Duodenal mucosa (tissue), 2 donors: ENCODE results near the gene SMYD3.

Source experiments
- H3K27ac ChIP-seq: one replicate; pipeline ENCODE4 v1.7.0; 2013; ENCODE audit warnings: low read depth, low read length
- H3K27me3 ChIP-seq, 2 donors: one replicate each; pipeline ENCODE4 v1.7.0; 2013; ENCODE audit warnings: low read length in 2 of 2, control low read depth in 1 of 2; ENCODE audit not compliant: insufficient read depth in 2 of 2, control insufficient read depth in 1 of 2
- H3K36me3 ChIP-seq, 2 donors: one replicate each; pipeline ENCODE4 v1.7.0; 2013; ENCODE audit warnings: low read length in 2 of 2, control low read depth in 1 of 2; ENCODE audit not compliant: insufficient read depth in 2 of 2, control insufficient read depth in 1 of 2
- H3K4me1 ChIP-seq, 2 donors: one replicate each; pipeline ENCODE4 v1.7.0; 2013; ENCODE audit warnings: low read length in 2 of 2, control low read depth in 1 of 2; ENCODE audit not compliant: insufficient read depth in 2 of 2, control insufficient read depth in 1 of 2
- H3K4me3 ChIP-seq, 2 donors: one replicate each; pipeline ENCODE4 v1.7.0; 2013; ENCODE audit warnings: low read length in 2 of 2, low read depth in 1 of 2
- H3K9ac ChIP-seq, 2 donors: one replicate each; pipeline ENCODE4 v1.7.0; 2013; ENCODE audit warnings: low read length in 2 of 2, low read depth in 1 of 2
- H3K9me3 ChIP-seq, 2 donors: one replicate each; pipeline ENCODE4 v1.7.0; 2013; ENCODE audit warnings: low read length in 2 of 2, control low read depth in 1 of 2; ENCODE audit not compliant: control insufficient read depth in 1 of 2

The SMYD3 gene

DNA sequence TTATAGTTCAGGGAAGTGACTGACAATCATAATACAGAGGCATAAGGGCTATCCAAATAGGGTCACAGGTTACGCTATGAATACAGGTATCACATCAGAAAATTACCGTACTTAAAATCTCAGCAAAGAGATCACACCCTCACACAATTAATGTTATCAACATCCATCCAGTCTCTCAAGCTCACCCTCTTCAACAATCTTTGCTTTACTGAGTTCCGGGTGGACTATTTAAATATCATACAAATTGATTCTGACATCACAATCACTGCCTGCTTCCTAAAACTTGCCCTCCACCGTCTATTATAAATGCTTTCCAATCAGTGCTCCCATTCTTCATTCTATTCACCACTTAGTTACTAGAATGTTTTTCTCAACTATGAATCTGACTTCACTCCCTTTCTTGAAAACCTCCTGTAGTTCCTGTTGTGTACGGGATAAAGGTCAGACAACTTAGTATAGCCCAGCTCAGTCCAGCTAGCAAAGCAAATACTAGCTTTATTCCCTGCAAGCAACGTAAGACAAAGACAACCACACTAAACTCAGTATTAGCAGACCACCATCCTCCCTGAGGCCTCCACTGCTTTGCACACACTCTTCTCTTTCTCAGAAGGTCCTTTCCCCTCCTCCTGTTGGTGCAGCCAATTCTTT is 398.7 kb downstream of the SMYD3 start:
- no peaks in the 10 kb centered on the region for H3K27me3 ChIP-seq
- H3K4me3 ChIP-seq: no peak overlapping the region
- H3K9me3 ChIP-seq: no peaks in the 10 kb centered on the region
- H3K4me1 ChIP-seq: peaks cover 3 to 14% of the 10 kb centered on the region in 2 donors
- H3K36me3 ChIP-seq: no peaks in the 10 kb centered on the region
- H3K27ac ChIP-seq: no peak overlapping the region
- no peak overlapping the region for H3K9ac ChIP-seq

DNA sequence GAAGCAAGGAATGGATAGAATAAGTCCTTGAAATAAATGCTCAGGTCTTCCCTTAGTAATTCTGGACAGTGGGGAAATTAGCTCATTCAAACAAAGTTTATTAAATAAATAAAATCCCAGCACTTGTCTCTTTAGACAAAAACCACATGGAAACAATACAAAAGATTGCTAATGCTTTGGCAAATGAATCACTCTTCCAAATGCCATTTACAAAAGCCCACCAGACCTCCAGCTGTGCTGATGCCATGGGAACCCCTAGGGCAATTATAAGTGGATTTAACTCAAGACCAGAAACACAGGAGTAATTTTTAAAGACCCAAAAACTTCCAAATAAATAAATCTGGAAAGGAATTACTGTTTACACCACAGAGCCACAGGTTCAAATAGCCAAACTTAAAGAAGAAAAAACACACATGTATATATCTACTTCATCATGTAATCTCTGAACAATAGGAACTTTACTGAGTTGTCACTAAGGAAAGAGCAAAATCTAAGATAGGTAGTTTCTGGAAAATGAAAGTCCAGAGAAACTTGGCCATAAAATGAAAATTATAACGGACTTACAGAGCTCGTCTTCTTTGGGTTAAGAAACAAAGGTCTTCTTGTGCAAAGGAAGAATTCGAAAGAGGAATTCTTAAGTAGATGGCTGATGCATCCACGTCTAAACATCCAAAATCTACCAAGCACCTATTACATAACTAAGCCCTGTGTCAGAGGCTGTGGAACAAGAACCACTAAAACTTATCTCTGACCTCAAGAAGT is 399.4 kb downstream of the SMYD3 start:
- H3K36me3 ChIP-seq: no peaks in the 10 kb centered on the region
- H3K9me3 ChIP-seq: no peaks in the 10 kb centered on the region

DNA sequence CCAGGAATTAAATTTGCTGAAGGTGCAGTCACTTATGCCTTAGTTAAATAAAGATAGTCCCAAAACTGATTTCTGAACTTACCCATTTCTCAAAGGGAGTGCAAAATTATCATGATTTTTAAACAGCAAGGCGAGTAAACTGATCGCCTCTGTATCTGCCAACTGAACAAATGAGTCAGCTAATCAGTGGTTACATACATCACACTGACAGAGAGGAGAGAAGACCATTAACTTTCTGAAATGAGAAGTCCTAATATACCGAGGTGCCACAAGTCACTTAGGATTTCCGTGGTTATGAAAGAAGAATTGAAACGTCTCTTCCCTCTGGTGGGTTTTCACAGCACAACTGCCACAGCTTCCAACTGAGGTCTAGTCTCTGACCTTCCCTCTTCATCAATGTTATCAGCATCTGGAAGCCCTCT is 400.7 kb downstream of the SMYD3 start:
- Histone ChIP-seq H3K4me3 (no peak overlapping the region), H3K9ac (no peak overlapping the region), H3K4me1 (peaks cover 3 to 14% of the 10 kb centered on the region in 2 donors), H3K9me3 (no peaks in the 10 kb centered on the region), H3K36me3 (no peaks in the 10 kb centered on the region), H3K27ac (no peak overlapping the region), H3K27me3 (no peaks in the 10 kb centered on the region)

More for the DNA sequence above, 399.4 kb downstream of the SMYD3 start:
- H3K27ac ChIP-seq: no peak overlapping the region
- peaks cover 3 to 14% of the 10 kb centered on the region in 2 donors for H3K4me1 ChIP-seq
- no peaks in the 10 kb centered on the region for H3K27me3 ChIP-seq
- no peak overlapping the region for H3K4me3 ChIP-seq
- H3K9ac ChIP-seq: no peak overlapping the region

DNA sequence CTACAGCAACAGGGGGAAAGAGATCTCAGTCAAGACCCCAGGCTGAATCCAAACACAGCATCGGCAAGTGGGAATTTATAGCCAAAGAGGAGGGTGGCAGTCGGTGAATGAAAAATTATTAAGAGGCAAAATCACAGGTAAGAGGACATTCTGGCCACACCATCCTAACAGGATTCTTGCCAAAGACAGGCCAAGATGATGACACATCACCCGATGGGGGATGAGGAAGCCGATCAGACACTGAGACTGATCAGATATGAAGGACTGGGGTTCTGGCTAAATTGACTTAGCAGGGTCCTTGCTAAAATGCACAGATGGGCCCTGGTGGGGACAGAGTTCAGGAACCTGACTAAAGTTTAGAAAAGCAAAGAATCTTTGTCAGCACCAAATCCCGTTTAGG is 402.2 kb downstream of the SMYD3 start:
- Histone ChIP-seq H3K4me1 (peaks cover 3 to 14% of the 10 kb centered on the region in 2 donors), H3K9me3 (no peaks in the 10 kb centered on the region), H3K36me3 (no peaks in the 10 kb centered on the region), H3K4me3 (no peak overlapping the region), H3K9ac (no peak overlapping the region), H3K27ac (no peak overlapping the region), H3K27me3 (no peaks in the 10 kb centered on the region)

DNA sequence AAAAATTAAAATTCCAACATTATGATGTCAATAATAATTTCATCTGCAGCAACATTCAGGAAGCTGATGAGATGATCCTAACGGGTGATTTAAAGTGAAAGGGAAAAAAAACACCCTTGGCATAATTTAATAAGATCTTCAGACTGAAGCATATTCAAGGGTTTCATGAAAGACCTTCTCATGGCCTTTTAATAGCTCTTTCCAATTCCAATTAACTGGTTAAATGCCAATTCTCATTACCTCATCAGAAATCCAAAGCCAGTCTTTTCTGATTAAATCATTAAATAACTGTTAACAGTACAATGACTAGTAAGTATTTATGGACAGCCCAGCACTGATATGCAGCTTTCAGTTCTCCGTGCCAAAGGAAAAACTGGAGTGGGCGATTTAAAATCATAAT is 407.5 kb downstream of the SMYD3 start:
- Histone ChIP-seq H3K4me1 (no peaks in the 10 kb centered on the region), H3K9ac (no peak overlapping the region), H3K27me3 (no peaks in the 10 kb centered on the region), H3K27ac (no peak overlapping the region), H3K4me3 (no peak overlapping the region), H3K36me3 (no peaks in the 10 kb centered on the region), H3K9me3 (no peaks in the 10 kb centered on the region)

DNA sequence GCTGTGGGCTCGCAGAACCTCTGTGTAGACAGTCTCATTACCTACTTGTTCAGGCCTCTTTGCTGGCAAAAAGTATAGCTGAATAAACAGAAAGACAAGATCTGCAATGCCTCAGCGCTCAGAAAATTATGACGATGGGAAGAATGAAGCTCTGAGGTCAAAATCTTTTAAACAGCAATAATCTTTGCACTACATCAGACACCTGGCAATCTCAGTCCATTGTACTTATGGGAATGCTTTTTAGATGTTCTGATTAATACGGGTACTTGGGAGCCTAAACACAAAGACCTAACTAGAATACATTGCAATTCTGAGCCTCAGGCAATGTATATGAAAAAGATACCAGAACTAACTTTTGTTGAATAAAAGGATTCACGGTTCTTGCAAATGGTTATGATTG is 410.7 kb downstream of the SMYD3 start:
- no peaks in the 10 kb centered on the region for H3K9me3 ChIP-seq
- no peak overlapping the region for H3K9ac ChIP-seq
- no peaks in the 10 kb centered on the region for H3K27me3 ChIP-seq
- H3K27ac ChIP-seq: no peak overlapping the region
- H3K36me3 ChIP-seq: no peaks in the 10 kb centered on the region
- no peak overlapping the region for H3K4me3 ChIP-seq
- no peaks in the 10 kb centered on the region for H3K4me1 ChIP-seq

DNA sequence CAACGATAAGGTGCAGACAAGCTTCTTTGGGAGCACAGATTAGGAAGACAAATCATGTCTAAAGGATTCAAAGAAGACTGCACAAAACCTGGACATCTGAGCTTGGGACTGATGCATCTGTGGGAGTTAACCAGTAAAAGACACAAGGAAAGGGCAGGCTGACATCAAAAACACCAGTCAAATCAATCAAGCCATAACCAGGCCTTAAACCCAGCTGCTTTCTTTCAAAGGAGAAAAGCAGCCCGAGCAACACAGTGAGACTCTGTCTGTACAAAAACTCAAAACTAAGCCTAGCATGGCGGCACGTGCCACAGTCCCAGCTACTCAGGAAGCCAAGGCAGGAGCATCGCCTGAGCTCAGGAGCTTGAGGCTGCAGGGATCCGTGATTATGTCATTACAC is 411.6 kb downstream of the SMYD3 start:
- no peak overlapping the region for H3K4me3 ChIP-seq
- no peaks in the 10 kb centered on the region for H3K9me3 ChIP-seq
- H3K27ac ChIP-seq: no peak overlapping the region
- H3K4me1 ChIP-seq: no peaks in the 10 kb centered on the region
- H3K36me3 ChIP-seq: no peaks in the 10 kb centered on the region
- H3K9ac ChIP-seq: no peak overlapping the region
- no peaks in the 10 kb centered on the region for H3K27me3 ChIP-seq

DNA sequence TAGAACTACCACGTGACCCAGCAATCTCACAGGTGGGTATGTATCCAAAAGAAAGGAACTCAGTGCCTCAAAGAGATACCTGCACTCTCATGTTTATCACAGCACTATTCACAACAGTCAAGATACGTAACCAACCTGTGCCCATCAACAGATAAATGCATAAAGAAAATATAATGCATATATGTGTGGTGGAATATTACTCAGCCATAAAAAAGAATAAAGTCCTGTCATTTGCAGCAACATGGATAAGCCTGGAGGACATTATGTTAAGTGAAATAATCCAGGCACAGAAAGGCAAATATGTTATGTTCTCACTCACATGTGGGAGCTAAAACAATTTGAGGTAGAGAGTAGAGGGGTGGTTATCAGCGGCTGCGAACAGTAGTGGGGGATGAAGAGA is 413.8 kb downstream of the SMYD3 start:
- no peak overlapping the region for H3K27ac ChIP-seq
- no peaks in the 10 kb centered on the region for H3K27me3 ChIP-seq
- no peaks in the 10 kb centered on the region for H3K9me3 ChIP-seq
- H3K36me3 ChIP-seq: no peaks in the 10 kb centered on the region
- no peak overlapping the region for H3K9ac ChIP-seq
- H3K4me1 ChIP-seq: no peaks in the 10 kb centered on the region
- no peak overlapping the region for H3K4me3 ChIP-seq

DNA sequence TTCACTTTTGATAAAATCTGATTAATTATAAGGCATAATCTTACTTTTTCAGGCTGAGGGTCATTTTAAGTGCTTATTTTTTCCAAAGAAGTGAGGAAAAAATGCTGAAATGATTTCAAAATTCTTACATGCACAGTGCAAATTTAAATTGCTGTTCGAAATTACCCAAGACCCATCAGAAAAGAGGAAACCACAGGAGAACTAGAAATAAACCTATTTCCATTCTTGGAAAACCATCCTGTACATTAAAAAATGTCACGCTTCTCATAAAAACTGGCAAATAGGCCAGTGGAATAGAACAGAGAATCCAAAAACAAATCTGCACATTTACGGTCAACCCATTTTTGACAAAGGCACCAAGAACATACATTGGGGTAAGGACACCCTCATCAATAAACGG is 414.9 kb downstream of the SMYD3 start:
- Histone ChIP-seq H3K36me3 (no peaks in the 10 kb centered on the region), H3K9ac (no peak overlapping the region), H3K4me3 (no peak overlapping the region), H3K27me3 (no peaks in the 10 kb centered on the region), H3K4me1 (no peaks in the 10 kb centered on the region), H3K9me3 (no peaks in the 10 kb centered on the region), H3K27ac (no peak overlapping the region)

DNA sequence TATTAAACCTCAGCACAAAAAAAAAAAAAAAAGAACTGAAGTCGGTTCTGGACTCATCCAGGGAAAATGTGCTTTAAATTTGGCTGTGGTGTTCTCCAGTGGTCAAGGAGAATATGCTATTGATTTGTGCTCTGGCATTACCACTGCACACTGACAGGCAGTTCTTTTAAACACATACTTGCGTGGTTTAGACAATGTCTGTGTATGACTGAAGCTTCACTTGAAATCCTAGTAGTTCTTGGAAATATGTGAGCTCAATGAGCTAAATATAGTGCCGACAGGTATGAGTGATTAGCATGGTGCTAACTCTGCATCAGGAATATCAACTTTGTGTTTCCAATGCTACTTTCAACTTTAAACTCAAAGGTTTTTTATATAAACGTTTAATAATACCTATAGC is 415.6 kb downstream of the SMYD3 start:
- H3K9me3 ChIP-seq: no peaks in the 10 kb centered on the region
- no peaks in the 10 kb centered on the region for H3K36me3 ChIP-seq
- H3K9ac ChIP-seq: no peak overlapping the region
- no peaks in the 10 kb centered on the region for H3K4me1 ChIP-seq
- H3K4me3 ChIP-seq: no peak overlapping the region
- no peak overlapping the region for H3K27ac ChIP-seq
- H3K27me3 ChIP-seq: no peaks in the 10 kb centered on the region
